HUDEP-2 (cell line): ENCODE measurements around the gene NOC2L.

ENCODE experiments used
- DNase-seq, 76 experiments: peaks; one replicate each; lab custom pipeline; 2025; ENCODE audit not compliant: unreplicated experiment in 76 of 76; lab: John Stamatoyannopoulos, UW

NOC2L gene

DNA sequence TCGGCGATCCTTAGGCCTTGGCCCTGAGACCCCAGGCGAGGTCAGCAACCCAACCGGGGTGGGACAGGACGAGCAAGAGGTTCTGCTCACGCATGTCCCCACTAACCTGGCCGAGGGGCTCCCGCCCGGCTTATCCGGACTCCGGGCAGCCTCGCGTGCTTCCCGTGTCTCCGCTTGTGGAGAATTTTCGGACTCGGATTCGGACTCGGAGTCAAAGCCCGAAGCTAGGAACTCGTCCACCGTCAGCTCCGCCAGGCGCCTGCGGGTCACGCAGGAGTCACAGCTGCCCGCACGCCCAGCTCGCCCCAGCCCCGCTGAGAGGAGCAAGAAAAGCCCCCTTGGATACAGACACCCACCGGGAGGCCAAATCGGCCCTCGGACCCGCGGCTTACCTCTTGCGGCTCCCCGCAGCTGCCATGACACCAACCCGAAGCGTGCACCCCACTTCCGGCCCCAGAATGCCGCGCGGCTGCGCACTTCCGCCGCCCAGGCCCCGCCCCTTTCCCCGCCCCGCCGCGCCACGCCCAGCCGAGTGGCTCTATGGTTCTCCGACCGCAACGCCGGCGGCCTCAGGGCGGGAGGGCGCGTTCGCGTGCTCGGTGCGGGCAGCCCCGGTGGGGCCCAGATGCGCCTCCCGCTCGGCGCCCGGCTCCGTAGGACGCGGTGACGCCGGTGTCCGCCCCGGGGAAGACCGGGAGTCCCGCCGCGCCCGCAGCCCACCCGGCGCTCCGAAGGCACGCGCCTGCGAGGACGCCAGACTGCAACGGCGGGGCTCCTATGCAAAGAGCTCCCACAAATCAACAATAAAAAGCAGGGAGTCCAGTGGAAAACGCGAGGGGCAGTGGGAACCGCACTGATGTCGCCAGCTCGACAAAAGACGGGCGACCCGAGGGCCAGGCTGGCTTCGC lies at the start of gene NOC2L:
NOC2L (minus strand) TSS at position 434 of the 908 bp plus-strand sequence; CDS start at position 418, 16 bp downstream.
- DNase-seq: peak in 73 of 76 experiments; percentile 32 to 96 (median 88)

DNA sequence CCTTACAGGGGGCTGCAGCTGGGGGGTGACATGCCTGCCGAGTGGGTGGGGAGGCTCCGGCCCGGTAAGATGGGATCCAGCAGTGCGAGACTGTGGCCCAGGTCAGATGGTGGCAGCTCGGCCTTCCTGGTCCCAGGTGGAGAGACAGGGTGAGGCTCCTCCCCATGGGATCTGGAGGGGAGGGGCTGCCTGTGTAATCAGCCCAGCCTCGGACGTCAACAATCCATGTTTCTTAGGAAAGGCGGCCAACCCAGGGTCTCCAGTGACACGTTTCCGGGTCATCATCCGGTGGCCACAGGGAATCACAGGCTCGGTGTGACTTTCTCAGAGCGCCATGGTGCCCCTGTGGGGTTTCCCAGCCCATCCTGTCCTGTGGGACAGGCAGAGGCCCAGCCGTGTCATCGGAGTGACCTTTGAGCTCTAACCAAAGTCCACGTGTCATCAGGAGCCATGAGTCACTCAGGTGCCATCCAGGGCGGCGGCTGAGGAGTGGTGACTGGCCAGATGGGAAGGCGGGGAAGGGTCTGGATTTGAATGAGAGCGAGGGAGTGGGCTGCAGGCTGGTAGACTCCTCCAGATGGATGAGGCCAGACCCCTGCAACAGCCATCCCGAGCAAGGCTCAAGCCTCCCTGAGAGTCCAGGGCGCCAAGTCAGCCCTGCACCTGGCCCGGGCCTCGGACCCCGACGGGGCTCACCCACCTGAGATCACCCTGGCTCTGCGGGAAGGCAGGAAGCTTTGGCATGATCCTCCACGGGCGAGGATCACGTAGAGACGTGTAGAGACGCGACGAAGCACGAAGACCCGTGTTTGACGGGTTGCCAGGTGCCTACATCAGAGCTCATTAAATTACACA lies 47.5 kb upstream of the NOC2L start:
- DNase-seq: no peak

DNA sequence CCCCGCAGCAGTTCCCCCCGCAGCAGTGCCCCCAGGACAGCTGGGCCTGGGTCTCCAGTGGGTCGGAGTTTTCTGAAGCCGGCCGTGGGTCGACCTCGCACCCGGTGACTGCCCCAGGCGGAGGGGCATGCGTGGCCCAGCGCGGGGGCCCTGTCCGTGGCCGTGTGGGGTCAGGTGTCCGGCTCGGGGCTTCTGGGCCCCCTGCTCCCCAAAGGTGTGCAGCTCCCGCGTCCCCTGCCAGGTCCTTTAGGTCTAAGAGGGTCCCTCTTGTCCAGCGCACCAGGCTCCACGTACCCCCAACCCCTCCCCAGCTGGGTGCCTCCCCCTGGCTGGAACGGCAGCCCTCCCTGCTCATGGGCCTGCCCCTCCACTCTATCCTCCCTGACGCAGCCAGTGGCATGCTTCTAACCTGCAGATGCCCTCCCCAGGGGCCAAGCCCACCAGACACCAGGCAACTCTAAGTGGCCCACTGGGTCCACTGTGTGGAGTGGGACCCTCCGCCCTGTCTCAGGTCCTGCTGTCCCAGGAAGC lies 46.8 kb upstream of the NOC2L start:
- no peak for DNase-seq

DNA sequence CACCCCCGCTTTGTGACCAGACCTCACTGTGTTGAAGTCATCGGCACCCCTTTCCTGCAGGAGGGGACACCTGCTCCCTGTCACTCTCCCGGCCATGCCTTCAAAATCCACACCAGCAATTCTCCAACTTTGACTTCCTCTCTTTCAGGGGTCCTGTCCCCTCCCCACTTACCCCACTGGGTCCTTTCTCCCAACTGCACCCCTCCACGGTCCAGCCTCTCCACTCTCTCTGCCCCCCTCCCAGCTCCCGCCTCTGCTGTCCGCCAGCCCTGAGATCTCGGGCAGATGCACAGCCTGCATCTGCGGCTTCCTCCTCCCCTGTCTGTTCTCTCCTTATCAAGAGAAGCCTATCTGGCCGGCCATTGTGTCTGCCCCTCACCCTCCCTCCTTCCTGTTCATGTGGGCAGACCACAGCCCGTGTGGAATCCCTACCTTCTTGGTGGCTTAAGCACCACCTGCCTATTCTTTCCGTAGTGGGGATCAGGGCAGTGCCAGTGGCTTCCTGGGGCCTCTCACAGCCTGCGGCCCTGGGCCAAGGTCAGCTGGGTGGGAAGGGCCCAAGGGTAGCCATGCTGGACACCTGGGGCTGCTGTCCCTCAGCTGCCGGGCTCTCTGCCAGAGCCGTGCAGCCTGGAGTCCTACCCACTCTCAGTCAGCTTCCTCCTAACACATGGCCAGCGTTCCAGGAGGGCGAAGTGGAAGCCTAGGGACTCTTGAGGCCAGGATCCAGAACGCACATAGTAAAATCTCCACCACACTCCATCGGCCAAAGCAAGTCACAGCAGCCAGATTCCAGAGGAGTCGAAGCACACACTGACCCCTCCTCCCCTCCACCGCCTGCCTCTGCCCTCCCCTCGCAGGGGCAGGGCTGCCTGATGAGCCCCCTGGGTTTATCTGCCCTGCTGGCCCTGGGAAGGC lies 46.0 kb upstream of the NOC2L start:
- peak in 50 of 76 experiments; percentile 6 to 67 (median 41) for DNase-seq

DNA sequence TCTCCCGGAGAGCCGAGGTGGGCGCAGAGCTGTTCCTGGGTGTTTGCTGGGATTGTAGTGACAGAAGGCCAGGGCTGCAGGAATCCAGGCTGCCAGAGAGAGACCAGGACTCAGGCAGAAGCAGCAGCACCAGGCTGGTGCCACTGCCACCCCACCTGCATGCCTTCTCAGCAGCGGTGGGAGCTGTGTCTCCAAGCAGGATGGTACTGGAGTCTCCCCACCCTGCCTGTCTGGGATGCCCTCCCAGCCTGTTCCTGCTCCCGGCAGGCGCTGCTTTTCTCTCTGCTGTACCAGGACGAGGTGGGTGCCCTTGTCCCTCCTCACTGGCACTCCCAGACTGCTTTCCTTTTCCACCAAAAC lies 45.3 kb upstream of the NOC2L start:
- no peak for DNase-seq

DNA sequence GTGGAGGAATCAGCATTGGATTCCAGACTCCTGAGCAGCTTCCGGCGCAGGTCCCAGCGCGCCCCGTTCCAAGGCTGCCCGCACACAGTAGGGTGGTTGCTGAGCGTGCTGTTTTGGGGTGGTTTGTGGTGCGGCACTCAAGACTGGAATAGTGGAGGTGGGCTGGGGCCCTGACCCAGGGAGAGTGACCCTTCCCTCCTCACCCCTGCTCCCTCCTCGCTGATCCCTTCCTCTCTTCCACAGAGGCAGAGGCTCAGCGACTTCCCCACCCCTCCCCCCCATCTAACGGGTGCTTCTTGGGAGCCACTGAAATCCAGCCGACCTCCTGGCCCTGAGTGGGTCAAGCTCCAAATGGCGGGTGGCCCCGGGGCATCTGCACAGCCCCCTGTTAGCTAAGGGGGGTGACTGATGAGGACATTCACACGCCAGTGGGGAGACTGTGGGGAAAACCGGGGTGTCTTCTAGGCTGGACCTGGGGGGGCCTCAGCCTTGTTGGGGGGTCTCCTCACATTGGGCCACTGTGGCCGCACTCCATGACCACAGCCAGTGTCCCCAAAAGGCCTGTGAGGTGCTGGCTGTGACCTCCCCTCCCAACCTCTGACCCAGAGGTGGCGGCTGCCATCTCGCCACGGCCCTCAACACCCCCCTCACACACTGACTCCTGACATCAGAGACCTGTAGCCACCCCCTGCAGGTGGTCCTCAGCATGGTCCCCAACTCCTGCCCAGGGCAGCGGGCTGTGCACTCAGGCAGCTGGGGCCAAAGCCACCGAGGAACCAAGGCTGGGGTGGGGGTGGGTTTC lies 44.8 kb upstream of the NOC2L start:
- DNase-seq: no peak

DNA sequence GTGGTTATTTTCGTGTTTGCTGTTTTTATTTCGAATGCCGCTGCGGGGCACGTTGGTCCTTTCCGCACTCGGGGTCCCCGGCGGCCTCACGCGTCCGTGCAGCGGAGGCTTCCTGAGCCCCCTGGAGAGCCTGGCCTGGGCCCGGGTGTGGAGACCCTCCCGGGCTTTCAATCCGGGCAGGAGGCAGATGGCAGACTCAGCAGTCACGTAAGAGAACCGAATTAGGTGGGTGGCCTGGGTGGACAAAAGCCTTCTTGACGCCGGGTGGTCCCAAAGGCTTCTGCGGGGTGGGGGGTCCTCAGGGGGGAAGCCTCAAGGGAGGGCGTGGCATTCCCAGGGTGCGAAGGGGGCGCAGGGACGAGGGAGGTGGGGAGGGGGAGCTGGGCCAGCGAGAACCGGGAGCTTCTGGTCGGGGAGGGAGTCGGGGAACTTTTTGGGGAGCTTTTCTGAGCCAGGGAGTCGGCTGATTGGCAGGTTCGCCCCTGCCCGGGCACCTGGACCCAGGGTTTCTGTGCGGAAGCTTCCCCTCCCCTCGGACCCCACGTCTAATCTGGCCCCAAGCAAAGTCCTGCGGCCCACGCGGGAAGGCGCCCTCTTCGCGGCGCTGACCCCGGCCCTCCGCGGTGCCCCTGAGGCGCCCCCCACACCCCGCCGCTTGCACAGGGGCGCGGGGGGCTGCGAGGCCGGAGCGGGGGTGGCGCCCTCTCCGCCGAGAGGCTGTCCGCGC lies 42.2 kb upstream of the NOC2L start:
- DNase-seq: peak in 2 of 76 experiments; percentile 43 to 86

DNA sequence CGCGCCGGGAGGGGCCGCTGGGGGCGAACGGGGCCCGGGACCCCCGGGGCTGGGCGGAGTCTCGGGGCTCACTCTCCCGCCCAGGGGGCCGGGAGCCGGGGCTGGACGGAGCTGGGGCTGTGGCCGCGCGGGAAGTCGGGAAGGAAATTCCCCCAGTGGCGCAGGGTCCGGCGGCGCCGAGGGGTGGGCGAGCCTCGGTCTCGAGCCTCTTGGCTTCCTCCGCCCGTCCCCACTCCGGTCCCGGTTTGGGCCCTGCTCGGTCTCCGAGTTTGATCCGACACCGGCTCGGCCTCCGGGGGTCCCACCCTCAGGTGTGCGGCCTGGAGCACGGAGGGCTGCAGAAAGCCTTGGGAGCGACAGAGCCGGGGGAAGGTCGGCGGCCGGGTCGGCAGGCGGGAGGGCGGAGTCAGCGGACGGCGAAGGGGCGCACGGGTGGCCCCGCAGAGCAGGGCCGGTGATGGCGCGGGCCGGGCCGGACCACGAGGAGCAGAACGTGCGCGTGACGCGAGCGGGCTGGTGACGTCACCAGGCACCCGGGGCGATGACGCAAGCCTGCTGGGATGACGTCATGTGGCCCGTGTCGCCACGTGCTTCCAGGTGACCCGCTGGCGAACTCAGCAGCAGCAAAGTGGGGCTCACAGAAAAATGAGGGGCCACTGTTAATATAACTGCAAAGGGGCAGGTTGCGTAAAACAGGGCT lies 41.5 kb upstream of the NOC2L start:
- peak in 68 of 76 experiments; percentile 17 to 86 (median 62) for DNase-seq

DNA sequence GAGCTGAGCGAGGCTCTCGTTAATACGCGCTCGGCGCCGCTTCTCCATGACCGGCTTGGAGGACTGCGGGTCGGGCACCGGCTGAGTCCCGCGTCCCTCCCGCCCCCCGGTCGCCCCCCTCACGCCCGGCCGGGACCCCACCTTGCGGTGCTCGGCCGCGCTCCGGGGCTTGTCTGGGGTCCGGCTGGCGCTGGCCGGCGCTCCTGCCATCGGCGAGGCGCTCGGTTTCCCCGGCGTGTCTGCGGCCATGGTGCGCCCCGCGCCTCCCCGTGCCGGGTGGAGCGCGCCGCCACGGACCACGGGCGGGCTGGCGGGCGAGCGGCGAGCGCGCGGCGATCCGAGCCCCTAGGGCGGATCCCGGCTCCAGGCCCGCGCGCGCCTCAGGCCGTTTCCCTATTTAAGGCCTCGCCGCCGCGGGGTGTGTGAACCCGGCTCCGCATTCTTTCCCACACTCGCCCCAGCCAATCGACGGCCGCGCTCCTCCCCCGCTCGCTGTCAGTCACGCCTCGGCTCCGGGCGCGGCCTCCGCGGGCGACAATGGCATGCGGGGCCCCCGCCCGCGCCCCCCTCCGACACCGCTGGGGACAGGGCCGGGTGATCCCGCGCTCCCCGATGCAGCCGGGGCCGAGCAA lies 40.8 kb upstream of the NOC2L start, which contains the start of gene HES4:
HES4 (minus strand) TSS at position 373 of the 632 bp plus-strand sequence; CDS start at position 249, 124 bp downstream.
- DNase-seq: peak in 73 of 76 experiments; percentile 15 to 87 (median 71)

DNA sequence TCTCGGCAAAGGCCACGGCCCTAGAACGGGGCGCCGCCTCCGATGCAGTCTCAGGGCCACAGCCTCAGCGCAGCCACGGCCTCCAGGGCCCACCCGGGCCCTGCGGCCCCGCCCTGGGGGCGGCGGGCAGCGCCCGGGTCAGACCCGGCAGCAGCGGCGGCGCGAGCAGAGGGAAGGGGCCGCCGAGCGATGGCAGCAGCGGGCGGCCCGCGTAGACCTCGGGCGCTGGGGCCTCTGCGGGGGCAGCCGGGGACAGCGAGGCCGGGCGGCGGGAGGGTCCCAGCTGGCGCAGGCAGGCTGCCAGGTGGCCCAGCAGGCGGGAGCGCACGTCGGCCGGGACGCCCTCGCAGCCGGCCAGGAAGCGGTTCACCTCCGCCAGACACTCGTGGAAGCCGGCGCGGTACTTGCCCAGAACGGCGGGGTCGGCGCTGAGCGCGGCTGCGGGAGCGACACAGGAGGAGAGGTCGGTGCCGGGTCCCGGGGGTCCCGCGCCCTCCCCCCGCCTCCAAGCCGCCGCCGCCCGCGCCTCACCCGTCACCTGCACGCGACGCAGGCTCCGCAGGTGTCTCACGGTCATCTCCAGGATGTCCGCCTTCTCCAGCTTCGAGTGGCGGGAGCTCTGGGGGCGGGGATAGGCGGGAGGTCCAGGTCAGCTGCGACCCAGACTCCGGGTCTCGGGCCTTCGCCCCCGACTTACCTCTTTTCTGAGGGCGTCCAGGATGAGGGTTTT lies 40.1 kb upstream of the NOC2L start:
- DNase-seq: peak in 17 of 76 experiments; percentile 5 to 45 (median 26)

DNA sequence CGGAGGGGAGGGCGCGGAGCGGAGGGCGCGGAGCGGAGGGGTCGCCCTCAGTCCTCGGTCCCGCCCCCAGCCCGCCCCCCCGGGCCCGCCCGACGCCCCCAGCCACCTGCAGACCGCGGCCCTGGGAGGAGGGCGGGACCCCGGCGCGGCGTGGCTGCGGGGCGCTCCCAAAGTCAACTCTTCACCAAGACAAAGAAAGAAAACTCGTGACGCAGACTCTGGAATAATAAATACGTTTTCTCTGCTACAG lies 39.6 kb upstream of the NOC2L start:
- no peak for DNase-seq

DNA sequence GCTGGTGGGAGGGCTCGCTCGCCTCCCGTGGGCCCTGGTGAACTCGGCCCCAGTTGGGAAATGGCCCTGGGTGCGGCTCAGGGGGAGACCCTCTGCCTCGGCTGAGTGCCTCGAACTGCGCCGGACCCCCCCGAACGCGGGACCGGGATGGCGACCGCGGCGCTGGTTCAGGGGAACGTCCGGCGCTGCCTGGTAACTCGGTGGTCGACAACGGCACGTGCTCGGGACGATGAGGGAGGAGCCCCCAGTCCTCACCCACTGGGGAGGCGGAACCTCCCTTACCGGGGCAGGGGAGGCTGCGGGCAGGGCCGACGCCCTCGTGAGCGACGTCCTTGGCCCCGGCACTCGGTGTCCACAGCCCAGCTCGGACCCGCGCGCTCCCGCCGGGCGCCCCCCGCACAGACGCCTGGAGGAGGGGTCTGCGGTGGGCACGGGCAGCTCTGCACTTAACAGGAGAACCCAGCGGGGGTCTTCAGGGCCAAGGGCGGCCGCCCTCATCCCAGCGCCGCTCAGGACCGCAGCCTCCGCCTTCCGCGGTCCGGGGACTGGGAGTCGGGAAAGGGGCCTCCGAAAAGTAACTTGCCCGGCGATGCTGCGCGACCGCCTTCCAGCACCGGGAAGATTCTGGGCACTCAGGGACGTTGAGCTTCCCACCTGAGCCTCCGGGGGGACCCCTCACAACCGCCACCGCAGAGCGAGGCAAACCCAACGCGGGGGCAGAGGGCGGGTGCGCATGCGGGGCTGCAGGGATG lies 39.1 kb upstream of the NOC2L start:
- DNase-seq: no peak

DNA sequence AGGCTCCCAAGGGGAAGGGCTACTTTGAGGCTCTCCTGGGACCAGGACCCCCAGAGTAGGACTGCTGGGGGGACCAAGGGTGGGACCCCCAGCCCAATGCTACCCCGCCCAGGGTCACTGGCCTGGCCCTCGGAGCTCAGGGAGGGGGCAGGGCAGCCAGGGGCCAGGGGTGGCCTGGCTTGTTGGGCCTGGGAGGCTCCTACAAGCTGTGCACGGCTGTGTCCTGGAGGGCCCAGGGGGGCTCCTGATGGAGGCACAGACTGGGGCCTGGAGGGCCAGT lies 38.6 kb upstream of the NOC2L start:
- no peak for DNase-seq

DNA sequence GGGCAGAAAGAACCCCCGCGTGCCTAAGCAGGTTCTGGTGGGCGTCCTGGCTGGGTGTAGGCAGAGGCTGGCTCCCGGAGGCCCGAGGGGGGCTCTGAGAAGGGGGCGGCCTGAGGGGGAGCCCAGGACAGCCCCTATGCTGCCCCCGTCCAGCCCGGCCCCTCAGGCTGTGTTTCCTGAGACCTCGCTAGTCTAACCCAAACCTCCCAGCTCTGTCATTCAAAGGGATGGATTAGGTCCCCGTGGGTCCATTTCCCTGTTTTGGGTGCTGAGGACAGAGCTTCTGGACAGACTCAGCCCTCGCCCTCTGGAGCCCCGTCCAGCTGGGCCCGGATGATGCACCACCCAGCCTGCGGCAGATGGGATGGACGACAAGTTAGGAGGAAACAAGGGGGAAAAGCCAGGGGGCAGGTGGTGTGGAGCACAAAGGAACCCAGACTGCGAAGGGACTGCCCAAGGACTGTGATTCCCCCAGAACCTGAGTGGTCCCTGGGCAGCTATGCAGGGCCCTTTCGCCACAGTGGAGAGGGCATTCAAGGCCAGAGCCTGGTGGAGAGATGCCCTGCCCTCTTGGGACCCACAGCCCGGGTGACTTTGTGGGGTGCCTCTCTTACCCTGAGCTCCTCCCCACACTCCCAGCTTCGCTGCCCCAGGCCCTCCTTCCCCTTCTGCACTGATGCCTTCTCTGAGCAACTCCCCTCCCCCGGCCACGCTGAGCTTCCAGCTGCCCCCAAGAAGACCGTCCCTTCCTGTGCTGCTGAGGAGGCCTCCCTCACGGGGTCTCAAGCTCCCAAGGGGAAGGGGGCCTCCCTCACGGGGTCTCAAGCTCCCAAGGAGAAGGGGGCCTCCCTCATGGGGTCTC lies 38.0 kb upstream of the NOC2L start:
- DNase-seq: no peak

DNA sequence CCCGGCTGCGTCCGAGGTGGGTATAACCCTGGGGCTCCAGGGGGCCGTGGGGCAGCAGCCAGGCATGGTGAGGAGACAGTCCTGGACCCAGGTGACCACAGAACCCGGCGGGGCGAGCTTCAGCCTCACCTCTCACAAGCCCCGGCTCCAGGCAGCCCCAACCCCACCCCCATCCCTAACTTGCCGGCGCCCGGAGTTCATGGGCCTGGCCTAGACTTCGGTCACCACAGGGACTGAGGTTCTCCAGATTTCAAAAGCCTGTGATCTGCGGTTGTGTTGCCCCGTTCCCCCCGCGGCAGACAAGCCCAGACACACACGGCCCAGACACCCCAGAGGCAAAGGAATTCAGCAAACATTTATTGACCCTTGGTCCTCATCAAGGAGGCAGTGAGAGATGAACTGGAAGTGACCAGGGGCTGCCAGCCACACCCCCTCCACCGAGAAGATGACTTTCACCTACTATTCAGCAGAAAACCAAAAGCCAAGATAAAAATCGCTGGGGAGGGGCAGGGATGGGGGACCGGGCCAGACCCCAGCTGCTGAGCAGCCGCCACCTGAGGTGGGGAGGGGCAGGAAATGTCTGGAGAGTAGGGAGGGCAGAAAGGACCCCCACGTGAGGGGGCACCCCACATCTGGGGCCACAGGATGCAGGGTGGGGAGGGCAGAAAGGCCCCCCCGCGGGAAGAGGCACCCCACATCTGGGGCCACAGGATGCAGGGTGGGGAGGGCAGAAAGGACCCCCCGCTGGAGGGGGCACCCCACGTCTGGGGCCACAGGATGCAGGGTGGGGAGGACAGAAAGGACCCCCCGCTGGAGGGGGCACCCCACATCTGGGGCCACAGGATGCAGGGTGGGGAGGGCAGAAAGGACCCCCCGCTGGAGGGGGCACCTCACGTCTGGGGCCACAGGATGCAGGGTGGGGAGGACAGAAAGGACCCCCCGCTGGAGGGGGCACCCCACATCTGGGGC lies 36.9 kb upstream of the NOC2L start:
- DNase-seq: no peak
